Measurements from ENCODE around the gene SLC6A19.

The SLC6A19 gene

GRCh38 chr5:1208221-1208742 is 6.9 kb downstream of the SLC6A19 start:
- DNase-seq (ENCODE audit: low read depth in 3 of 3, low spot score in 1 of 3) = no peak

DNA sequence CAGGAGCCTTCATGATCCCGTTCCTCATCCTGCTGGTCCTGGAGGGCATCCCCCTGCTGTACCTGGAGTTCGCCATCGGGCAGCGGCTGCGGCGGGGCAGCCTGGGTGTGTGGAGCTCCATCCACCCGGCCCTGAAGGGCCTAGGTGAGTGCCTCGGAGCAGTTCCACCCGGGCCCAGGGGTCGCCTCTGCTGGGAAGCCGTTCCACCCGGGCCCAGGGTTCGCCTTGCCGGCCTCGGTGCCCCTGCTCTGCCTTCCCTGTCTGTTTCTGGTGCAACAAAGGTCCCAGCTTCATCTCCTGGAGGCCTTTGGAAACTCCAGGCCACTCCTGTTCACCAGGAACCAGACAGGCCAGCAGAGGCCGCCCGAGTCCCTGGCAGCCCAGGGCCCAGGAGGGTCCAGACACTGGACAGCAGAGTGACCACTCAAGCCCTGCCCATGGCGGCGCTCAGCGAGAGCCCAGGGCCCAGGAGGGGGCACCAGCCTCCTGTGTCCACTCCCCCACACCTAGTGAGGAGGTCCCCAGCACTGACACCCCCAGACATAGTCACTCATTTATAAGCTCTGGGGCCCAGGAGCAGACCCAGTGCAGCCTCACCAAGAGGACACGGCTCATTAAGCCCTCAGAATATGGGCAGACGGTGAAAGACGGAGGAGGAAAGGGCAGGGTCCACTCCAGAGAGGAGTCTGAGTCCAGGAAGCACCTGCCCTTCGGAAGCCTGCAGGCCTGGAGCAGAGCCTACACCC is 7.5 kb downstream of the SLC6A19 start:
- no peak for DNase-seq (ENCODE audit: low read depth in 3 of 3, low spot score in 1 of 3)

GRCh38 chr5:1209489-1209852 is 8.1 kb downstream of the SLC6A19 start:
- DNase-seq (ENCODE audit: low read depth in 3 of 3, low spot score in 1 of 3) = no peak

GRCh38 chr5:1209896-1210776 is 8.7 kb downstream of the SLC6A19 start:
- DNase-seq (ENCODE audit: low read depth in 3 of 3, low spot score in 1 of 3) = no peak

GRCh38 chr5:1210832-1211251 is 9.4 kb downstream of the SLC6A19 start:
- no peak for DNase-seq (ENCODE audit: low read depth in 3 of 3, low spot score in 1 of 3)

GRCh38 chr5:1211701-1212100 is 10.3 kb downstream of the SLC6A19 start:
- no peak for DNase-seq (ENCODE audit: low read depth in 3 of 3, low spot score in 1 of 3)

DNA sequence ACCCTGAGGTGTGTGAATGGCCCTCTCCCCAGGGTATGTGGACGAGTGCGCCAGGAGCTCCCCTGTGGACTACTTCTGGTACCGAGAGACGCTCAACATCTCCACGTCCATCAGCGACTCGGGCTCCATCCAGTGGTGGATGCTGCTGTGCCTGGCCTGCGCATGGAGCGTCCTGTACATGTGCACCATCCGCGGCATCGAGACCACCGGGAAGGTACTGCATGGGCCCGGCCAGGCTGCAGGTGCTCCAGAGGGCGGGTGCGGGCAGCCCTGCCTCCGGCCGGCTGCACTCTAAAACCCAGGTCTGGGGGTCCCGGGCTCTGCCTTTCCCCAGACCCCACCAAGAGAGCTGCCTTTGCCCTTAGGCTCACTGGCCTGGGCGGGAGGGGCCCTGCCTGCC is 10.9 kb downstream of the SLC6A19 start:
- DNase-seq (ENCODE audit: low read depth in 3 of 3, low spot score in 1 of 3) = no peak

DNA sequence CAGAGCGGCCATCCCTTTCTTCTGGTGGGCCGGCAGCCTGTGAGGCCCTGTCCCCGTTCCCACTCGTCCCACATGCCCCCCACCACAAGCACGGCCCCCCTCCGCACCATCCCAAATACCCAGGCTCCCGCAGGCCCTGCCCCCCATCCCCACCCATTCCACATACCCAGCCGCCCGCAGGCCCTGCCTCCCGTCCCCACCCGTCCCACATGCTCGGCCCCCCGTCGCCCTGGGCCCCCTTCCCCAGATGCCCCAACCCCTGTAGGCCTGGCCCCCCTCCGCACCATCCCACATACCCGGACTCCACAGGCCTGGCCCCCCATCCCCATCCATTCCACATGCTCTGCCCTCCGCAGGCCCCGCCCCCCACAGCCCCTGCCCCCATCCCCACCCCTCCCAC is 11.5 kb downstream of the SLC6A19 start:
- no peak for DNase-seq (ENCODE audit: low read depth in 3 of 3, low spot score in 1 of 3)

DNA sequence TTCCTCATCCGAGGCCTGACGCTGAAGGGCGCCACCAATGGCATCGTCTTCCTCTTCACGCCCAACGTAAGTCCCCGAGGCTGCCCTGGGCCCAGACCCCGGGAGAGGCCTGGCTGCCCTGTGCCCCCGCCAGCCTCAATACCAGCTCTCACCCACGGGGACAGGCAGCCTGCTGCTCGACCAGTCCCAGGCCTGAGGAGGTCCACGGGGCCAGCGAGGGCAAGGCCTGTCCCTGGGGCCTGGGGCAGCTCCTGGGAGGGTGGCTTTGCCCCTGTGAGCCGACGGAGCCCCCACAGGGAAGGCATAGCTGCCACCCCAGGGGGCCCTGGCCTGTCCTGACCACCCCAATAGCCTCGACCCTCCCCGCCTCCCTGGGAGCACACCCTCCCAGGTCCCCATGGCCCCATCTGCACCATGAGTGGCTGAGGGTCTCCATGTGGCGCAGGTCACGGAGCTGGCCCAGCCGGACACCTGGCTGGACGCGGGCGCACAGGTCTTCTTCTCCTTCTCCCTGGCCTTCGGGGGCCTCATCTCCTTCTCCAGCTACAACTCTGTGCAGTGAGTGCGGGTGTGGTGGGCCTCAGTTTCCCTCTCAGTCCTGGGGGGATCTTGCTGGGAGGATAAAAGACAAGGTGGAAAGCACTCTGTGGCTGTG is 12.2 kb downstream of the SLC6A19 start:
- DNase-seq (ENCODE audit: low read depth in 3 of 3, low spot score in 1 of 3) = no peak

GRCh38 chr5:1214163-1214935 is 13.0 kb downstream of the SLC6A19 start:
- DNase-seq (ENCODE audit: low read depth in 3 of 3, low spot score in 1 of 3) = no peak

GRCh38 chr5:1214936-1215220 is 13.5 kb downstream of the SLC6A19 start:
- no peak for DNase-seq (ENCODE audit: low read depth in 3 of 3, low spot score in 1 of 3)

DNA sequence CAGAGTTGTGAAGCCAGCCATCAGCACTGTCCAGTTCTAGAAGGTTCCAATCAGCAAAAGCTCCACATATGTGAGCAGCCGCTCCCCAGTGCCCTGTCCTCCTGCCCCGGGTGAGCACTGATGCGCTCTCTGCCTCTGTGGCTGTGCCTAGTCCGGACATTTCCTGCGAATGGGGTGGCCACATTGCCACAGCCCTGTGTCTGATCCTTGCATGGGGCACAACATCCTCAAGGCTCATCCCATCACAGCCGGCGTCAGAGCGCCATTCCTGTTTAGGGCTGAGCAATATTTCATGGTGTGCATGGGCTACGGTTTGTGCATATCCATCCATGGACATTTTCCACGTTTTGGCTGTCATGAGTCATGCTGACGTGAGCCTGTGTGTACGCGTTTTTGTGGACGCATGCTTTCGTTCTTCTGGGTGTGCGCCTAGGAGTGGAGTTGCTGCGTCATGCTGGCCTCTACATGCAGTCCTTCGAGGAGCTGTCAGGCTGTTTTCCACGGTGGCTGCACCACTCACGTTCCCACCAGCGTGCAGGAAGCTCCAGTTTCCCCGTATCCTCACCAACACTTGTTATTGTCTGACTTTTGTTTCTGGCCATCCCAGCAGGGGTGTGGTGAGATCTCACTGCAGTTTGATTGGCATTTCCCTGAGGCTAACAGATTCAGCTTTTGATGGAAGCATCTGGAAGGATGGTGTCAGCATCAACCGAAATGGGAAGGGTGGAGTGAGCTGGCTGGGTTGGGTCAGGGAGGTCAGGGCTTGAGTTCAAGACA is 14.1 kb downstream of the SLC6A19 start:
- DNase-seq (ENCODE audit: low read depth in 3 of 3, low spot score in 1 of 3) = no peak

DNA sequence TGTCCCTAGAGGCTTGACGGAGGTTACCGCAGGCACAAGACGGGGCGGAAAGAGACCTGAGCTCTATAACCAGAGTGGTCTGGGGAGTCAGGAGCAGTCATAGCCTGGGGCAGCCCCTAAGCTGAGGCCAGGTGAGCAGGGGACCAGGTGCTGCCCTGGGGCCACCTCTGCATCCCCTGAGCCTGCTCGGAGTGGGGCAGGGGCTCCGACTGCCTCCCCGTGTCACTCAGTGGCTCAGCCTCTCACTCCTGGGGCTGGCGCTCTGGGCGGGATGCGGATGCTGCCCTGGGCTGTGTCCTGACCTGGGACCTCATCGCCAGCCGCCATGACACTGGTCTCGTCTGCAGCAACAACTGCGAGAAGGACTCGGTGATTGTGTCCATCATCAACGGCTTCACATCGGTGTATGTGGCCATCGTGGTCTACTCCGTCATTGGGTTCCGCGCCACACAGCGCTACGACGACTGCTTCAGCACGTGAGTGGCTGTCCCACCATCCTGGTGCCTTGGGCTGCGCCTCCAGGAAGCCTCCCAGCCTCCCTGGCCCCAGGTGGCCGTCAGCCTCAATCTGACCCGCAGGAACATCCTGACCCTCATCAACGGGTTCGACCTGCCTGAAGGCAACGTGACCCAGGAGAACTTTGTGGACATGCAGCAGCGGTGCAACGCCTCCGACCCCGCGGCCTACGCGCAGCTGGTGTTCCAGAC is 15.0 kb downstream of the SLC6A19 start:
- DNase-seq (ENCODE audit: low read depth in 3 of 3, low spot score in 1 of 3) = no peak

- DNase-seq (ENCODE audit: low read depth in 3 of 3, low spot score in 1 of 3) = no peak
These were observed 15.5 kb downstream of the SLC6A19 start for GRCh38 chr5:1216918-1217295.

DNA sequence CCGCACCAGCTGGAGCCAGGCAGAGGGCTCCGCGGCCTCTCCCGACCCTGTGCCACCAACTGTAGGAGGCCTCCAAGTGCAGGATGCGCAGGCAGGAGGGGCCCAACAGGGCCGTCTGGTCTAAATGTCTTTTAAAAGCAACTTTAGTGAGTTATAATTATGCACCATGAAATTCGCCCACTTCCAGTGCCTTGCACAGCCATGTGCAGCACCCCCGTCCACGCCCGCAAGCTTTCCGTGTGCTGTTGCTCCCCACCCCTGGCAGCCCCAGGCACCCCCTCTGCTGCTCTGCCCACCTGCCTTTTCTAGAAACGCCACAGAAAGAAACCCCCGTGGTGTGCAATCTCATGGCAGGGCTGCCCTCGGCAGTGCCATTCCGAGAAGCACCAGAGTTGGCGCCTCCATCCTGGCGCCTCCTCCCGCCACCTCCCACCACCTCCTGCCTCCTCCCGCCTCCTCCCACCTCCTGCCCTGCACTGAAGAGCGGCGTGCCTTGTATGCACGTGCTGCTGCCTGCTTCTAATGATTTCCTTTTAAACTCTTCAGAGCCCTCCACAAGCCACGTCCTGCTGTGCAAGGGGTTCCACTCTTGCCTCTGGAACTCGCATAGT is 16.3 kb downstream of the SLC6A19 start:
- no peak for DNase-seq (ENCODE audit: low read depth in 3 of 3, low spot score in 1 of 3)

DNA sequence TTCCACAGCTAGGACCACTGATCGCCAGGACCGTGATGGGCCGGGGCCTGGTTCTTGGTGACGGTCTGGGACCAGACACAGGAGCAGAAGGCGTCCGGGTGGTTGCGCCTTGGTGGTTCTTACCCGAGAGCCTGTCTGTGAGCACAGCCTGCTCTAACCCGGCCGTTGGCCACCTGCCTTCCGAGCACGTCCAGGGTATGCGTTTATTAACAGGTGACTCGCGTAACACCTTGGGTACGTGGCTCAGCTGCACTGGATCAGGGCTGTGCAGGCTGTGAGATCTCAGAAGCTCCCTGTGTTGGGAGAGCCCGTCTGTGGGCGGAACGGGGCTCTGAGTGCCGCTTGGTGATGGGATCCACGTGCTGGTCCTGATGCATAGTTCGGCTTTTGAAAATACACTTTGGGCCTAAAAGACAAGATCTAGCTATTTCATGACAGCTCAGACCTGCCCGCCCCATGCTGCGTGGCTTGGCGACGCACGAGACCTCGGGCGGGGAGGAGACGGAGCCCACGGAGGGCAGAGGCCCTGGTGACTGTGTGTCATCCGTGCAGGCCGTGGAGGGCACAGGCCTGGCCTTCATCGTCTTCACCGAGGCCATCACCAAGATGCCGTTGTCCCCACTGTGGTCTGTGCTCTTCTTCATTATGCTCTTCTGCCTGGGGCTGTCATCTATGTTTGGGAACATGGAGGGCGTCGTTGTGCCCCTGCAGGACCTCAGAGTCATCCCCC is 17.1 kb downstream of the SLC6A19 start:
- no peak for DNase-seq (ENCODE audit: low read depth in 3 of 3, low spot score in 1 of 3)

- no peak for DNase-seq (ENCODE audit: low read depth in 3 of 3, low spot score in 1 of 3)
These were observed 17.8 kb downstream of the SLC6A19 start for GRCh38 chr5:1219098-1219767.

GRCh38 chr5:1219768-1220100 is 18.3 kb downstream of the SLC6A19 start:
- DNase-seq (ENCODE audit: low read depth in 3 of 3, low spot score in 1 of 3) = no peak
